Activated naive CD8-positive, alpha-beta T cell treated with anti-CD3 and anti-CD28 coated beads, Interleukin-2, amount 10 ng/mL, durations not matched to agents 7 days and 5 days (primary cell): Measurements from ENCODE around the gene FKBP2. TPM values are rescaled to one million over a fixed set of nuclear protein-coding genes. Genes with fewer than 3 reads are reported as not detected.

Experiments
- ATAC-seq: fragments of 150-1000 bp; cut with Tn5 transposase; one replicate; pipeline ENCODE4 v1.10.0; 2021; ENCODE audit warnings: low read depth, moderate library complexity
- POLR2A ChIA-PET: fragments of 350-600 bp; sonication (Branson Sonifier 250); formaldehyde crosslinking; loops from one replicate; lab custom pipeline; 2021; ENCODE audit warnings: antibody characterized with exemption; lab: Charles Lee
- DNase-seq: peaks from one replicate; pipeline ENCODE4 v3.0.0; 2021
- H3K27ac Mint-ChIP-seq: one replicate; pipeline ENCODE4 v1.8.0; 2022; ENCODE audit warnings: mild to moderate bottlenecking, mixed read lengths
- H3K27me3 Mint-ChIP-seq: one replicate; pipeline ENCODE4 v1.8.0; 2022; ENCODE audit warnings: mild to moderate bottlenecking, moderate library complexity, mixed read lengths
- H3K36me3 Mint-ChIP-seq: one replicate; pipeline ENCODE4 v1.8.0; 2021; ENCODE audit warnings: mild to moderate bottlenecking, mixed read lengths
- H3K4me1 Mint-ChIP-seq: one replicate; pipeline ENCODE4 v1.8.0; 2021; ENCODE audit warnings: mixed read lengths
- H3K4me3 Mint-ChIP-seq: one replicate; pipeline ENCODE4 v1.8.0; 2022; ENCODE audit warnings: mild to moderate bottlenecking, moderate library complexity, mixed read lengths
- H3K9me3 Mint-ChIP-seq: one replicate; pipeline ENCODE4 v1.8.0; 2021; ENCODE audit warnings: mixed read lengths
- total RNA-seq, 2 experiments: library from RNA; stranded (reverse); gene quantifications; one replicate each; pipeline ENCODE4 v1.2.3, GENCODE V29; 2021

Gene FKBP2
- total RNA-seq: 10 to 100 TPM; 27.7 to 28.1 TPM

DNA sequence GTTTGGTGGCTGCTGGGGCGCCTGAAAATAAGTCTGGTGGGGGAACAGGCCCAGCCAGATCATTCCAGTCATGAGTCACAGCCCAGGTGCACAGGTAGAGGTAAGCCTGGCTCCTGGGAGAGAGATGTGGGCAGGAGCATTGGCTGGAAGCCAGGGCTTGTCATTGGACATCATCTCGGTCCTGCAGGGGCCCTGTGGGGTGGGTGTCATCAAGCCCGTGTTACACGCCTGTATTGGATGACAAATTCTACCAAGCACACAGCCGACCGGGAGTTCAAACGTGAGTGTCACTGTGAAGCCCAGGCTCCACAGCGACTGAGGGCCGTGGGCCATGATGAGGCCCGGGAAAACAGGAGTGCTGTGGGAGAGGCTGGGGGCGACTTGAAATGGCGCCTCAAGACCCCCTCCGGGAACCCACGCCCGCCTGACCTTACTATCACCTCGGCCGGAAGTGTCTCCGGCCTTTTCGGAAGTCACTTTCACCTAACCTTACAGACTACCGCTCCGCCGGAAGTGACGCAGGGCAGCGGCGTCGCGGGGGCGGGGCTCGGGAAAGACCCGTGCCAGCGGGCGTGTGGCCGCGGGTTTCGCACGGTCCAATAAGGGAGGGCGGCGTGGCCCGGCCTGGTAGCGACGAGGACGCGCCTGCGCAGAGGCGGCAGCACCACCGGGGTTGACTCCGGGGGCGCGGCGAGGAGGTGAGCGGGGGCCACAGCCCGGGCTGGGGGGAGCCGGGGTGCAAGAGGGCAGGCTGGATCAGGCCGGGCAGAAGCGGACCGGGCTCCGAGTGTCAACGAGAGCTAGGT lies at the start of gene FKBP2:
FKBP2 (plus strand) TSS at position 661 of the 806 bp plus-strand sequence. CDS start 1,293 bp downstream, outside the sequence.
- Mint-ChIP-seq H3K9me3 (no peaks in the 10 kb centered on the region), H3K4me1 (peaks cover 24% of the 10 kb centered on the region)

DNA sequence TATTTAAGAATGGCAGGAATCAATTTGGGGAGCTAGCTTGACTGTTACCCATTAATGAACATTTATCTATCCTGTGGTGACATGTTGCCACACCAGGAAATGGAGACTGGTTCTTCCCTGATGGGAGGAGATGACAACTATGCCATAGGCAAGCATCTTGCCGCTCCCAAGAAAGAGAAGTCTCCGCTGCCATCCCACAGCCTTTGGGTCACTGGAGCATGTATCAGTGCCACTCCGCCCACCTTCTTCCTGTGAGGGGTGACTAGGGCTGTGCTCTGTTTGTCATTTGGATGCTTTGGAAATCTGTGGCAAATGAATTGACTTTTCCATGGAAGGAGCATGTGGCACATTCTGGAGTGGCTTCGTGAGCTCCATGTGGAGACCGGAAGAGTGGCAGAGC lies 48.5 kb upstream of the FKBP2 start:
- H3K27ac Mint-ChIP-seq: peak overlapping the region; percentile 9

More for the DNA sequence above, at the start of gene FKBP2:
- peak within 1 kb of the TSS; percentile 98 for H3K27ac Mint-ChIP-seq
- ATAC-seq (peak; percentile 75), DNase-seq (peak; percentile 99)
- peak within 1 kb of the TSS; percentile 96 for H3K4me3 Mint-ChIP-seq
- POLR2A ChIA-PET: interaction anchor here (0.7 to 26.2 kb wide), 18 partner anchors 9 to 118 kb away, joined by 3 to 419 read pairs (median 5); partner anchors contain the start of genes BAD, DNAJC4, ESRRA and FERMT3
- H3K27me3 Mint-ChIP-seq: no peaks in the 10 kb centered on the region
- peaks cover 18% of the 10 kb centered on the region for H3K36me3 Mint-ChIP-seq

DNA sequence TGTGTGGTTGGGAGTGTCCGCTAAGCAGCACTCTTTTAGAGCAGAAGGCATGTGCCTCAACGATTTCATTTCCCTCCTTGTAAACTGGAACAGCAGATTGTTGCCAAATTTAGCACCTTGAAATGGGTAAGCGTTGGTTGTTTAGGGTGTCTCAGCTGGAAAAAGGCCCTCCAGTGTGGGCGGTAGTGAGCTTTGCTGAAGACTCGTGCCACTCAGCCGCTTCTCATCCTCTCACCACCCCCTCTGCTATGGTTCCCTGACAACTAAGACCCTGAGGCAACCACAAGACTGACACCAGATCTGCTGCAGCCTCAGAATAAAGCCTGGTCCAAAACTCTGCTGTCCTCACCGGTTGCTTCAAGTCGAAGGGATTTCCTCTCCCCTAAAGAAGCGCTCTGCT lies 44.3 kb upstream of the FKBP2 start:
- Mint-ChIP-seq H3K9me3 (no peaks in the 10 kb centered on the region), H3K27me3 (no peaks in the 10 kb centered on the region), H3K4me1 (peaks cover 19% of the 10 kb centered on the region), H3K4me3 (no peak overlapping the region), H3K36me3 (peaks cover 30% of the 10 kb centered on the region), H3K27ac (peak overlapping the region; percentile 77)
- POLR2A ChIA-PET: interaction anchor here (0.7 to 14.2 kb wide), 4 partner anchors 11 to 16 kb away, joined by 3 to 246 read pairs (median 4); partner anchors contain the start of genes FERMT3 and STIP1
- ATAC-seq: no peak
- DNase-seq: no peak

More for the DNA sequence above, 48.5 kb upstream of the FKBP2 start:
- ATAC-seq: no peak
- H3K9me3 Mint-ChIP-seq: no peaks in the 10 kb centered on the region
- POLR2A ChIA-PET: interaction anchor here (14.2 kb wide), 1 partner anchor 15 kb away, joined by 246 read pairs; the partner anchor contains the start of gene FERMT3
- no peak overlapping the region for H3K4me3 Mint-ChIP-seq
- H3K27me3 Mint-ChIP-seq: no peaks in the 10 kb centered on the region
- no peak for DNase-seq
- peaks cover 30% of the 10 kb centered on the region for H3K36me3 Mint-ChIP-seq
- peaks cover 31% of the 10 kb centered on the region for H3K4me1 Mint-ChIP-seq

DNA sequence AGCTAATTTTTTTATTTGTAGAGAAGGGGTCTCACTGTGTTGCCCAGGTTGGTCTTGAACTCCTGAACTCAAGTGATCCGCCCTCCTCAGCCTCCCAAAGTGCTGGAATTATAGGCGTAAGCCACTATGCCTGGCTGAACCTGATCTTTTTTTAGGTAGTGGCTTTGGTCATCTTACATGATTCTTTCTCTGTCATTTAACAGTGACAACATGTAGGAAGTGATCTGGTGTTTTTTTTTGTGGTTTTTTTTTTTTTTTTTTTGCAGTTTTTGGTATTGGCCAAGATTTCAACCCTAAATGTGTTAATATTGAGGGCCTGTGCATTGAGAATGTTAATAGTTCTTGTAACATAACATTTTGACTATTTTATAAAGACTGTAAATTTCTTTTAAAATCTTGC lies 42.4 kb upstream of the FKBP2 start:
- no peak for DNase-seq
- ATAC-seq: no peak
- Mint-ChIP-seq H3K27me3 (no peaks in the 10 kb centered on the region), H3K4me3 (no peak overlapping the region), H3K27ac (no peak overlapping the region), H3K36me3 (peaks cover 37% of the 10 kb centered on the region), H3K9me3 (no peaks in the 10 kb centered on the region), H3K4me1 (peaks cover 17% of the 10 kb centered on the region)
- POLR2A ChIA-PET: interaction anchor here (0.6 kb wide), 1 partner anchor 12 kb away, joined by 7 read pairs; the partner anchor contains the start of gene STIP1

DNA sequence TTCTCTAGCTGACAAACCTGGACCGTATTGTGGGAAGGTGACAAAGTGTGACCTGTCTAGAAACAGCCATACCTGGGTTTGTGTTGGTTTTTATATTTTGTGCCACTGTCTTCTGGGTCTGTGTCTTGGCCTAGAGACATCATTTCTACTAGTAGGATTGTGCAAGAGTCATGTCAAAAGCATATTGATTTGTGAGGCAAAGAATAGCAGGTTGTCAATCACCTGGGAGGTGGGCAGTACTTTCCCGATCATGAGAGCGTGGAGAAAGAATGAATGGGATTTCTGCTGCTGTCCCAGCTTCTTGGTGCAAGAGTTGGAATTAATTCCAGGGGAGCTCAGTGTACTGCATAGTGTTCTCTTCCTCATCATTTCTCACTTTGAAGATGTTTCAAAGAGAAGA lies 39.4 kb upstream of the FKBP2 start:
- Mint-ChIP-seq H3K4me1 (peaks cover 31% of the 10 kb centered on the region), H3K27me3 (no peaks in the 10 kb centered on the region), H3K9me3 (no peaks in the 10 kb centered on the region), H3K27ac (peak overlapping the region; percentile 43), H3K4me3 (no peak overlapping the region), H3K36me3 (peaks cover 38% of the 10 kb centered on the region)
- DNase-seq (no peak), ATAC-seq (no peak)
- POLR2A ChIA-PET: interaction anchor here (0.6 to 17.3 kb wide), 5 partner anchors 10 to 101 kb away, joined by 3 to 419 read pairs (median 76); partner anchors contain the start of genes DNAJC4, ESRRA, NUDT22 and STIP1

DNA sequence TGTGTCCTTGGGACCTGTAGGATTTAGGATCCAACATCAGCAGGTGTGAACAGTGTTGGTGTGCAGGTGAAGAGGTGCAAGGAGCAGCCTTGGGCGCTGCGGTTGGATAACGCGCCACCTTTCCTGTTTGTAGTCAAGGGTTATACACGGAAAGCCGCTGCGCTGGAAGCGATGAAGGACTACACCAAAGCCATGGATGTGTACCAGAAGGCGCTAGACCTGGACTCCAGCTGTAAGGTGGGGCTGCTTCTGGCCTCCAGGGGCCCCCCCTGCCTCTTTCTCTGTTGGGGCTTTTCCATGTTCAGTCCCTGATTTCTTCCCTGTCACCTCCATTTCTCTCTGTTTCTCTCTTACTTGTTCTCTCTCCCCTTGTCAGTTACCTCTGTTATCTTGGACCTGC lies 37.9 kb upstream of the FKBP2 start:
- no peak for ATAC-seq
- DNase-seq: no peak
- Mint-ChIP-seq H3K4me1 (peaks cover 28% of the 10 kb centered on the region), H3K27ac (no peak overlapping the region), H3K9me3 (no peaks in the 10 kb centered on the region), H3K36me3 (peaks cover 33% of the 10 kb centered on the region), H3K4me3 (no peak overlapping the region), H3K27me3 (no peaks in the 10 kb centered on the region)
- POLR2A ChIA-PET: interaction anchor here (5.9 to 17.3 kb wide), 4 partner anchors 12 to 100 kb away, joined by 76 to 419 read pairs (median 170); partner anchors contain the start of genes DNAJC4, ESRRA, NUDT22 and STIP1

DNA sequence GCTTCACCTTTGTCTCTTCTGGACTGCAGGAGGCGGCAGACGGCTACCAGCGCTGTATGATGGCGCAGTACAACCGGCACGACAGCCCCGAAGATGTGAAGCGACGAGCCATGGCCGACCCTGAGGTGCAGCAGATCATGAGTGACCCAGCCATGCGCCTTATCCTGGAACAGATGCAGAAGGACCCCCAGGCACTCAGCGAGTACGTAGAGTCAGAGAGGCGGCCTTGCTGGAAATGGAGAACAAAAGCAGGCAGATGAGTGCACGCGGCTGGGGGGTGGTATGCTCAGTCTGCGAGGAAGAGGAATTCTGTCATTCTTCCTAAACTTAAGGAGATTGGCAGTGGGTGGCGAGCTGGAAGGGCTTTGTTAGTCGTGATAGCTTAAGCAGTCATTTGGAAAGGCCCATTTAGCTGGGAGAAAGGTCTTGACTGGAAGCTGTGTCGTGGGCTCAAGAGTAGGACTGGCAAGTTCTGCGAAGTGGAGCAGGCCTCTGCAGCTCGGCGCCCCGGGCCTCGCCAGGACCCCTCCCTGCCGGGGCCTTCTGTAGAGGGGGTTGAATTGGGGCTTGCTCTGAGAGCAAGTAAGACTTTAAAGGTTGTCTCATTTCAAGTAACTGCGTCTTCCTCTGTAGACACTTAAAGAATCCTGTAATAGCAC lies 37.3 kb upstream of the FKBP2 start:
- DNase-seq: no peak

DNA sequence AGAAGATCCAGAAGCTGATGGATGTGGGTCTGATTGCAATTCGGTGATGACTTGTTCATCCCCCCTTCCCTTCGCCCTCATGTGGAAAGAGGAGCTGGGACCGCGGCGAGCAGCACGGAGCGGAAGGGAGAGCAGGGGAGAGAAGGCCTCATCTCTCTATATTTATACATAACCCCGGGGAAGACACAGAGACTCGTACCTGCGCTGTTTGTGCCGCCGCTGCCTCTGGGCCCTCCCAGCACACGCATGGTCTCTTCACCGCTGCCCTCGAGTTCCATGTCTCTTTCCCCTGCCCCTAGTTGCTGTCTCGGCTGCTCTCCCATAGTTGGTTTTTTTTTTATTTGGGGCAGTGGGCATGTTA lies 36.8 kb upstream of the FKBP2 start:
- DNase-seq (no peak), ATAC-seq (no peak)
- Mint-ChIP-seq H3K27me3 (no peaks in the 10 kb centered on the region), H3K9me3 (no peaks in the 10 kb centered on the region), H3K36me3 (peaks cover 36% of the 10 kb centered on the region), H3K4me3 (no peak overlapping the region), H3K4me1 (peaks cover 32% of the 10 kb centered on the region), H3K27ac (peak overlapping the region; percentile 87)
- POLR2A ChIA-PET: interaction anchor here (0.8 to 17.3 kb wide), 7 partner anchors 13 to 114 kb away, joined by 3 to 419 read pairs (median 94); partner anchors contain the start of genes DNAJC4, ESRRA, FKBP2 and NUDT22

More for the DNA sequence above, 37.3 kb upstream of the FKBP2 start:
- peaks cover 33% of the 10 kb centered on the region for H3K36me3 Mint-ChIP-seq
- no peak for ATAC-seq
- POLR2A ChIA-PET: interaction anchor here (0.8 to 17.3 kb wide), 7 partner anchors 13 to 114 kb away, joined by 3 to 419 read pairs (median 94); partner anchors contain the start of genes DNAJC4, ESRRA, FKBP2 and NUDT22
- peaks cover 28% of the 10 kb centered on the region for H3K4me1 Mint-ChIP-seq
- H3K27ac Mint-ChIP-seq: peak overlapping the region; percentile 40
- H3K4me3 Mint-ChIP-seq: no peak overlapping the region
- H3K27me3 Mint-ChIP-seq: no peaks in the 10 kb centered on the region
- no peaks in the 10 kb centered on the region for H3K9me3 Mint-ChIP-seq

DNA sequence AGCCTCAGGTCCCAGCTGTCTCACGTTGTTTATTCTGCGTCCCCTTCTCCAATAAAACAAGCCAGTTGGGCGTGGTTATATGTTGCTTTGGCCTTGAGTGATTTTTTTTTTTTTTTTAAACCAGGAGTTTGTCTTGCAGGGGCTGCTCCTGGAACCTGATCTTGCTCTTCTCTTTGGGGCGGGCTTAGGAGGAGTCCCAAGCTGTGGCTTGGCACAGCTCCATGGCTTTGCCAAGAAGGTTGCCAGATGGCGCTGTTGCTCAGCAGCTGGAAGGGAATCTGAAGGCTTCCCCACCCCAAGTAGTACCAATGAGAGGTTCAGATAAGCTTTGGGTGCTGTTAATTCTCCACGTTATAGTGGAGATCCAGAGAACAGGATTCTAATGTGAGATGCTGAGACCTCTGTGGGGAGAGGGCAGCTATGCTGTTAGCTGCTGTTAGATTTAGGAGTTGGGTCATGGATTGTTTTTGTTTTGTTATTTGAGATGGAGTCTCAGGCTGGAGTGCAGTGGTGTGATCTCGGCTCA lies 36.4 kb upstream of the FKBP2 start:
- no peaks in the 10 kb centered on the region for H3K9me3 Mint-ChIP-seq
- peak overlapping the region; percentile 67 for H3K4me3 Mint-ChIP-seq
- ATAC-seq (peak; percentile 39), DNase-seq (peak; percentile 76)
- H3K27me3 Mint-ChIP-seq: no peaks in the 10 kb centered on the region
- H3K4me1 Mint-ChIP-seq: peaks cover 34% of the 10 kb centered on the region
- POLR2A ChIA-PET: interaction anchor here (0.6 to 17.3 kb wide), 9 partner anchors 13 to 113 kb away, joined by 3 to 419 read pairs (median 76); partner anchors contain the start of genes DNAJC4, ESRRA, FKBP2 and NUDT22
- peak overlapping the region; percentile 87 for H3K27ac Mint-ChIP-seq
- H3K36me3 Mint-ChIP-seq: peaks cover 39% of the 10 kb centered on the region

DNA sequence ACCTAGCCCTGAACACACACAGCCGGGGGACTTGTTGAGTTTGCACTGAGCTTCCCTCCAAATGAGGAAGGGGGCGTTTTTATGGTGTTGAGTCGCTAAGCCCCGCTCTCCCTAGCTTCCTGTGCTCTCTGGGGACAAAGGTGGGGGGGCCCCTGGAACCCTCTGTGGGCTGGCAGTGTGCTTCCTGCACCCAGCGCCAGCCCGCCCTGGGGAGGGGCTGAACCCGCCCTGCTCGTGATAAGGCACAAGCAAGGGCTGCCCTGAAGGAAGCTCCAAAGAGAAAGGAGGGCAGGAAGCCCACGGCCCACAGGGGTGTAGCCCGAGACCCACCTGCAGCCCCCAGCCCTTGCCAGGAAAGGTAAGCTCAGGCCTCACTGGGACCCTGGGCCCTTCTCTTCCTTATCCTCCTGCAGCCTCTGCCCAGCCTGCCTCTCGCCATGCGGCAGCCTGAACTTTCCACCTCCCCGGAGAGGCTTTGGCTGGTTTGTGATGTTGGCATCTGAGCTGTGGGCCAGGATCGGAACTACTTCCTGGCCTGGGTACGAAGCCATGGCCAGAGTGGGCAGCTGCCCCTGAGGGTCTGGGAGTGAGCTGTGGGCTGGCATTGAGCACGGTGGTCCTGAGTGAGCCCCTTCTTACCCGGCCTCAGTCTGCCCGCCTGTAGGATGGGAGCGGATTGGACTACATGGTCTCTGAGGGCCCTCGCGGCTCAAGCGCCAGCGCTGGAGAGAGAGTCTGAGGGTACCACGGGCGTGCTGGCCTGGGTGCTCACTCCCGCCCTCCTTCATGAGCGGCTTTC lies 34.2 kb upstream of the FKBP2 start, which contains the start of gene FERMT3:
FERMT3 (plus strand) TSS at position 265 of the 799 bp plus-strand sequence. CDS start 644 bp downstream, outside the sequence.
- Mint-ChIP-seq H3K36me3 (peaks cover 33% of the 10 kb centered on the region), H3K4me1 (peaks cover 28% of the 10 kb centered on the region), H3K27me3 (no peaks in the 10 kb centered on the region), H3K27ac (peak within 1 kb of the TSS; percentile 94), H3K9me3 (no peaks in the 10 kb centered on the region), H3K4me3 (peak within 1 kb of the TSS; percentile 92)
- POLR2A ChIA-PET: interaction anchor here (0.6 to 17.3 kb wide), 18 partner anchors 16 to 1366 kb away, joined by 3 to 419 read pairs (median 8); partner anchors contain the start of genes BAD, CCDC88B, DNAJC4 and ESRRA
- DNase-seq (peak; percentile 82), ATAC-seq (peak; percentile 74)

DNA sequence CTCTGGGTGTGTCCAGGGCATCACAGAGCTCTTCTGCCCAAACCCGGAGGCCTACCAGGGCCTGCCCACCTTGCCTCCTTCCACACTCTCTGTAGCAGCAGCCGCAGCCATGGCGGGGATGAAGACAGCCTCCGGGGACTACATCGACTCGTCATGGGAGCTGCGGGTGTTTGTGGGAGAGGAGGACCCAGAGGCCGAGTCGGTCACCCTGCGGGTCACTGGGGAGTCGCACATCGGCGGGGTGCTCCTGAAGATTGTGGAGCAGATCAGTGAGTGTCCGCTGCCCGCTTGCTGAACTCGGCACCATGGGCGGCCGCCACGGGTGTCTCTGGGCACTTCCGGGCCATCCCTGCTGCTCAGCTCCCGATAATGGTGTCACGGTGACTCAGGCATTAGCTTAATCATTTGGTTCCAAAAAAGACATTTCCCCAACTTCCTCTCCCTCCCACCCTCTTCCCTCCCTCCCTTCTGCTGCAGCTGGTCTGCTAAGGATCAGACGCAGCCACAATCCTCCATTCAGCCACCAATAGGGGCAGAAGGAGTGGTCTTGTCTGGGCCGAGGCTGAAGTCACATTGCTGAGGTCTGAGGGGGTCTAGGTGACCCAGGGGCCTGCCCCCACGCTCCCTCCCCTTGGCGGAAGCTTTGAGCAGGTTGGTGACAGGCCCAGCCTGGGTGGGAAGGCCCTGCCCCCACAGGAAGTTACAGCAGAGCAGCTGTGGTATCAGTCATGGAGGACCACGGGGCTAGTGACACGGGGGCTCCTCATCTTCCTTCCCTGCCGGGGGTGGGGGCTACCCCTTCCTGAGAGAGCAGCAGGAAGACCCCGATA lies 33.4 kb upstream of the FKBP2 start:
- Mint-ChIP-seq H3K27ac (peak overlapping the region; percentile 94), H3K36me3 (peaks cover 32% of the 10 kb centered on the region), H3K27me3 (no peaks in the 10 kb centered on the region), H3K4me1 (peaks cover 32% of the 10 kb centered on the region), H3K9me3 (no peaks in the 10 kb centered on the region), H3K4me3 (peak overlapping the region; percentile 92)
- POLR2A ChIA-PET: interaction anchor here (0.8 to 17.3 kb wide), 13 partner anchors 16 to 1366 kb away, joined by 3 to 419 read pairs (median 13); partner anchors contain the start of genes BAD, CCDC88B, DNAJC4 and ESRRA
- DNase-seq: peak; percentile 84
- ATAC-seq: peak; percentile 76
